HUES64 (cell line): ENCODE results near the gene TIMM13.
"Not testable (repeated sequence)": the region's sequence is repeated elsewhere in the genome, so short reads cannot be mapped to it uniquely, and the experiment has no call there.

Experiments used
- H3K27ac ChIP-seq: 2 replicates; pipeline ENCODE4 v1.7.0; 2013; ENCODE audit warnings: low read depth, low read length, inconsistent platforms
- H3K27me3 ChIP-seq: 2 replicates; pipeline ENCODE4 v1.6.1; 2013; ENCODE audit warnings: mild to moderate bottlenecking, low read length; ENCODE audit not compliant: insufficient read depth
- H3K36me3 ChIP-seq: 2 replicates; pipeline ENCODE4 v1.6.1; 2013; ENCODE audit warnings: mild to moderate bottlenecking, low read length; ENCODE audit not compliant: insufficient read depth
- H3K4me1 ChIP-seq: 2 replicates; pipeline ENCODE4 v1.6.1; 2013; ENCODE audit warnings: mild to moderate bottlenecking, low read length, moderate library complexity; ENCODE audit not compliant: insufficient read depth
- H3K4me3 ChIP-seq: 2 replicates; pipeline ENCODE4 v1.5.1; 2013; ENCODE audit warnings: mild to moderate bottlenecking, low read length, moderate library complexity
- H3K9ac ChIP-seq: 2 replicates; pipeline ENCODE4 v1.6.1; 2013; ENCODE audit warnings: mild to moderate bottlenecking, low read depth, low read length
- H3K9me3 ChIP-seq: 2 replicates; pipeline ENCODE4 v1.6.1; 2013; ENCODE audit warnings: low read depth, low read length; ENCODE audit not compliant: insufficient read depth
- WGBS: fragments of 150-250, 120-280 bp; methylation state at CpG from one replicate; pipeline ENCODE4 v1.1.7; 2013; ENCODE audit warnings: missing lambda C conversion rate; 5-methylcytosine and 5-hydroxymethylcytosine counted together

Gene TIMM13

GRCh38 chr19:2420490-2420889 is 6.9 kb downstream of the TIMM13 start:
- H3K9me3 ChIP-seq, result no peaks in the 10 kb centered on the region
- H3K9ac ChIP-seq, result no peak overlapping the region
- H3K4me1 ChIP-seq, result no peaks in the 10 kb centered on the region
- 100% methylated on average over 1 of the region's 2 CpGs for WGBS
- no peak overlapping the region for H3K27ac ChIP-seq
- peaks cover 8% of the 10 kb centered on the region; the same call in 1 of the 2 replicates for H3K36me3 ChIP-seq
- no peak overlapping the region for H3K4me3 ChIP-seq
- H3K27me3 ChIP-seq, result no peaks in the 10 kb centered on the region

- H3K9ac ChIP-seq, result no peak overlapping the region
- no peak overlapping the region for H3K4me3 ChIP-seq
- H3K4me1 ChIP-seq, result no peaks in the 10 kb centered on the region
- no peaks in the 10 kb centered on the region for H3K27me3 ChIP-seq
- H3K27ac ChIP-seq, result no peak overlapping the region
- H3K9me3 ChIP-seq, result no peaks in the 10 kb centered on the region
- H3K36me3 ChIP-seq, result peaks cover 8% of the 10 kb centered on the region; the same call in 1 of the 2 replicates
- 95% methylated on average over 7 of the region's 7 CpGs for WGBS
Measured at GRCh38 chr19:2419754-2420153, 7.6 kb downstream of the TIMM13 start.

GRCh38 chr19:2417881-2418406 is 9.4 kb downstream of the TIMM13 start:
- H3K9ac ChIP-seq, result no peak overlapping the region
- WGBS, result 92% methylated on average over 13 of the region's 13 CpGs
- H3K36me3 ChIP-seq, result 0 out of 2 replicates have a peak, but pooled peaks cover 4% of the 10 kb centered on the region
- H3K27ac ChIP-seq, result no peak overlapping the region
- no peaks in the 10 kb centered on the region for H3K9me3 ChIP-seq
- no peak overlapping the region for H3K4me3 ChIP-seq
- H3K27me3 ChIP-seq, result no peaks in the 10 kb centered on the region
- H3K4me1 ChIP-seq, result no peaks in the 10 kb centered on the region

GRCh38 chr19:2417436-2417835 is 9.9 kb downstream of the TIMM13 start:
- 92% methylated on average over 7 of the region's 8 CpGs for WGBS

GRCh38 chr19:2416321-2417097 is 10.9 kb downstream of the TIMM13 start:
- Histone ChIP-seq H3K4me3 (no peak overlapping the region), H3K27ac (no peak overlapping the region), H3K27me3 (no peaks in the 10 kb centered on the region), H3K4me1 (no peaks in the 10 kb centered on the region), H3K9ac (no peak overlapping the region), H3K36me3 (0 out of 2 replicates have a peak, but pooled peaks cover 4% of the 10 kb centered on the region), H3K9me3 (no peaks in the 10 kb centered on the region)
- WGBS, result 94% methylated on average over 19 of the region's 19 CpGs

More at GRCh38 chr19:2417436-2417835, 9.9 kb downstream of the TIMM13 start:
- not testable (repeated sequence) for H3K4me3 ChIP-seq, H3K27ac ChIP-seq, H3K27me3 ChIP-seq, H3K9ac ChIP-seq, H3K9me3 ChIP-seq, H3K36me3 ChIP-seq, H3K4me1 ChIP-seq

GRCh38 chr19:2415973-2416319 is 11.4 kb downstream of the TIMM13 start:
- 72% methylated on average over 6 of the region's 6 CpGs for WGBS
- Histone ChIP-seq H3K27me3 (no peaks in the 10 kb centered on the region), H3K9me3 (no peaks in the 10 kb centered on the region), H3K4me1 (no peaks in the 10 kb centered on the region), H3K27ac (no peak overlapping the region), H3K9ac (no peak overlapping the region), H3K4me3 (no peak overlapping the region), H3K36me3 (0 out of 2 replicates have a peak, but pooled peaks cover 4% of the 10 kb centered on the region)

- Histone ChIP-seq H3K9me3 (no peaks in the 10 kb centered on the region), H3K27me3 (no peaks in the 10 kb centered on the region), H3K9ac (no peak overlapping the region), H3K4me1 (no peaks in the 10 kb centered on the region), H3K27ac (no peak overlapping the region), H3K36me3 (0 out of 2 replicates have a peak, but pooled peaks cover 4% of the 10 kb centered on the region), H3K4me3 (no peak overlapping the region)
- 88% methylated on average over 29 of the region's 29 CpGs for WGBS
Measured at GRCh38 chr19:2415281-2415972, 12.0 kb downstream of the TIMM13 start.

GRCh38 chr19:2413629-2414028 is 13.8 kb downstream of the TIMM13 start:
- WGBS, result 95% methylated on average over 16 of the region's 16 CpGs
- Histone ChIP-seq H3K4me3 (no peak overlapping the region), H3K4me1 (no peaks in the 10 kb centered on the region), H3K36me3 (0 out of 2 replicates have a peak, but pooled peaks cover 4% of the 10 kb centered on the region), H3K9ac (no peak overlapping the region), H3K27ac (no peak overlapping the region), H3K27me3 (no peaks in the 10 kb centered on the region), H3K9me3 (no peaks in the 10 kb centered on the region)

GRCh38 chr19:2413159-2413558 is 14.2 kb downstream of the TIMM13 start:
- Histone ChIP-seq H3K4me1 (no peaks in the 10 kb centered on the region), H3K27ac (no peak overlapping the region), H3K9ac (no peak overlapping the region), H3K4me3 (no peak overlapping the region), H3K9me3 (no peaks in the 10 kb centered on the region), H3K27me3 (no peaks in the 10 kb centered on the region), H3K36me3 (0 out of 2 replicates have a peak, but pooled peaks cover 4% of the 10 kb centered on the region)
- WGBS, result 92% methylated on average over 7 of the region's 7 CpGs

- Histone ChIP-seq H3K9ac (no peak overlapping the region), H3K27me3 (no peaks in the 10 kb centered on the region), H3K36me3 (0 out of 2 replicates have a peak, but pooled peaks cover under 1% of the 10 kb centered on the region), H3K4me1 (no peaks in the 10 kb centered on the region), H3K27ac (no peak overlapping the region), H3K9me3 (no peaks in the 10 kb centered on the region), H3K4me3 (no peak overlapping the region)
- 85% methylated on average over 2 of the region's 2 CpGs for WGBS
Measured at GRCh38 chr19:2412449-2412848, 14.9 kb downstream of the TIMM13 start.

- WGBS, result 98% methylated on average over 6 of the region's 8 CpGs
- H3K27me3 ChIP-seq, result no peaks in the 10 kb centered on the region
- H3K4me3 ChIP-seq, result no peak overlapping the region
- H3K9ac ChIP-seq, result no peak overlapping the region
- H3K4me1 ChIP-seq, result no peaks in the 10 kb centered on the region
- no peaks in the 10 kb centered on the region for H3K9me3 ChIP-seq
- no peaks in the 10 kb centered on the region for H3K36me3 ChIP-seq
- H3K27ac ChIP-seq, result no peak overlapping the region
Measured at GRCh38 chr19:2411709-2412108, 15.7 kb downstream of the TIMM13 start.
